Umbilical cord (tissue), 1 donor: Measurements from ENCODE around the gene TCP11L2. TPM values are rescaled to one million over a fixed set of nuclear protein-coding genes. Genes with fewer than 3 reads are reported as not detected.

ENCODE experiments used
- total RNA-seq: library from RNA; depleted of rRNA; stranded (reverse); fragments of >200 nt; gene quantifications from one replicate; pipeline ENCODE4 v1.2.3, GENCODE V29; 2014; ENCODE audit warnings: low replicate concordance; ENCODE audit not compliant: insufficient read depth

Gene TCP11L2
- total RNA-seq, 1 donor from 2014 or later, result 46.0 TPM

Other genes starting within 250 kb of the TCP11L2 start
- 42.4 TPM for gene NUAK1, start 163.8 kb upstream of the TCP11L2 start, total RNA-seq
- gene CKAP4, start 54.7 kb upstream of the TCP11L2 start, total RNA-seq, result 107 TPM
- 17.6 TPM for gene POLR3B, start 55.0 kb downstream of the TCP11L2 start, total RNA-seq